Activated naive CD4-positive, alpha-beta T cell treated with anti-CD3 and anti-CD28 coated beads, Interleukin-2, amount 50 U/mL, for 16 hours (primary cell): ENCODE measurements around the gene DEFB132.

Experiments
- DNase-seq: peaks from one replicate; pipeline ENCODE4 v3.0.0-alpha.2; 2020

The DEFB132 gene

GRCh38 chr20:297925-298775 lies 40.6 kb downstream of the DEFB132 start:
- DNase-seq, result peak; percentile 47

- no peak for DNase-seq
Observed at GRCh38 chr20:298776-299391, 41.4 kb downstream of the DEFB132 start.

- DNase-seq, result no peak
Observed at GRCh38 chr20:300345-300990, 42.9 kb downstream of the DEFB132 start.

- DNase-seq, result no peak
Observed at GRCh38 chr20:301886-302848, 44.6 kb downstream of the DEFB132 start.

- no peak for DNase-seq
Observed at GRCh38 chr20:305745-306144, 48.2 kb downstream of the DEFB132 start.

GRCh38 chr20:308427-309038 lies 51.0 kb downstream of the DEFB132 start:
- DNase-seq, result no peak

GRCh38 chr20:309306-309840 lies 51.8 kb downstream of the DEFB132 start:
- no peak for DNase-seq

GRCh38 chr20:309841-310644 lies 52.5 kb downstream of the DEFB132 start:
- DNase-seq, result peak; percentile 87

GRCh38 chr20:310645-311044 lies 53.1 kb downstream of the DEFB132 start:
- no peak for DNase-seq
